ENCODE data around the gene CLINT1. TPM values are rescaled to one million over a fixed set of nuclear protein-coding genes. Genes with fewer than 3 reads are reported as not detected.

CLINT1 gene
- total RNA-seq, 1 experiment from 2014 or later, result 214 TPM

GRCh38 chr5:157767689-157768088 lies 91.3 kb downstream of the CLINT1 start:
- Mint-ChIP-seq H3K27me3 (ENCODE audit: unreplicated experiment) (no peaks in the 10 kb centered on the region), H3K9me3 (ENCODE audit: low read depth, unreplicated experiment) (no peaks in the 10 kb centered on the region), H3K36me3 (ENCODE audit: insufficient read depth, unreplicated experiment) (peaks cover 6% of the 10 kb centered on the region), H3K4me1 (ENCODE audit: low read depth, unreplicated experiment) (peaks cover 8% of the 10 kb centered on the region), H3K4me3 (ENCODE audit: low read depth, unreplicated experiment) (no peak overlapping the region), H3K27ac (ENCODE audit: unreplicated experiment) (no peak overlapping the region)
- no TSS peak for BruUV-seq (replicated peaks)
- intact Hi-C loops (cut with micrococcal nuclease; ENCODE audit: unreplicated experiment), result loop anchor here (10.0 kb wide), 1 partner anchor 407 kb away; no protein-coding TSS in a partner anchor
- TF ChIP-seq, protein P1, sequence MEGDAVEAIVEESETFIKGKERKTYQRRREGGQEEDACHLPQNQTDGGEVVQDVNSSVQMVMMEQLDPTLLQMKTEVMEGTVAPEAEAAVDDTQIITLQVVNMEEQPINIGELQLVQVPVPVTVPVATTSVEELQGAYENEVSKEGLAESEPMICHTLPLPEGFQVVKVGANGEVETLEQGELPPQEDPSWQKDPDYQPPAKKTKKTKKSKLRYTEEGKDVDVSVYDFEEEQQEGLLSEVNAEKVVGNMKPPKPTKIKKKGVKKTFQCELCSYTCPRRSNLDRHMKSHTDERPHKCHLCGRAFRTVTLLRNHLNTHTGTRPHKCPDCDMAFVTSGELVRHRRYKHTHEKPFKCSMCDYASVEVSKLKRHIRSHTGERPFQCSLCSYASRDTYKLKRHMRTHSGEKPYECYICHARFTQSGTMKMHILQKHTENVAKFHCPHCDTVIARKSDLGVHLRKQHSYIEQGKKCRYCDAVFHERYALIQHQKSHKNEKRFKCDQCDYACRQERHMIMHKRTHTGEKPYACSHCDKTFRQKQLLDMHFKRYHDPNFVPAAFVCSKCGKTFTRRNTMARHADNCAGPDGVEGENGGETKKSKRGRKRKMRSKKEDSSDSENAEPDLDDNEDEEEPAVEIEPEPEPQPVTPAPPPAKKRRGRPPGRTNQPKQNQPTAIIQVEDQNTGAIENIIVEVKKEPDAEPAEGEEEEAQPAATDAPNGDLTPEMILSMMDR (IDR thresholded peaks at IDR 0.05; ENCODE audit: unreplicated experiment), result no peak
- no peak for DNase-seq
- CTCF ChIA-PET, result interaction anchor here (0.6 kb wide), 1 partner anchor 74 kb away, joined by 3 read pairs; no protein-coding TSS in a partner anchor

GRCh38 chr5:157766902-157767301 lies 92.0 kb downstream of the CLINT1 start:
- H3K9me3 Mint-ChIP-seq (ENCODE audit: low read depth, unreplicated experiment), result no peaks in the 10 kb centered on the region
- no peak overlapping the region for H3K27ac Mint-ChIP-seq (ENCODE audit: unreplicated experiment)
- DNase-seq, result no peak
- peaks cover 8% of the 10 kb centered on the region for H3K4me1 Mint-ChIP-seq (ENCODE audit: low read depth, unreplicated experiment)
- H3K27me3 Mint-ChIP-seq (ENCODE audit: unreplicated experiment), result no peaks in the 10 kb centered on the region
- intact Hi-C loops (cut with micrococcal nuclease; ENCODE audit: unreplicated experiment), result loop anchor here (10.0 kb wide), 1 partner anchor 408 kb away; no protein-coding TSS in a partner anchor
- TF ChIP-seq, protein P1 (IDR thresholded peaks at IDR 0.05; ENCODE audit: unreplicated experiment), result no peak
- no TSS peak for BruUV-seq (replicated peaks)
- CTCF ChIA-PET, result no interaction called here
- H3K4me3 Mint-ChIP-seq (ENCODE audit: low read depth, unreplicated experiment), result no peak overlapping the region
- peaks cover 6% of the 10 kb centered on the region for H3K36me3 Mint-ChIP-seq (ENCODE audit: insufficient read depth, unreplicated experiment)

GRCh38 chr5:157766442-157766841 lies 92.5 kb downstream of the CLINT1 start:
- H3K4me1 Mint-ChIP-seq (ENCODE audit: low read depth, unreplicated experiment), result peaks cover 8% of the 10 kb centered on the region
- H3K27me3 Mint-ChIP-seq (ENCODE audit: unreplicated experiment), result no peaks in the 10 kb centered on the region
- CTCF ChIA-PET, result no interaction called here
- intact Hi-C loops (cut with micrococcal nuclease; ENCODE audit: unreplicated experiment), result loop anchor here (10.0 kb wide), 1 partner anchor 408 kb away; no protein-coding TSS in a partner anchor
- H3K36me3 Mint-ChIP-seq (ENCODE audit: insufficient read depth, unreplicated experiment), result peaks cover 6% of the 10 kb centered on the region
- H3K27ac Mint-ChIP-seq (ENCODE audit: unreplicated experiment), result no peak overlapping the region
- H3K4me3 Mint-ChIP-seq (ENCODE audit: low read depth, unreplicated experiment), result no peak overlapping the region
- TF ChIP-seq, protein P1 (IDR thresholded peaks at IDR 0.05; ENCODE audit: unreplicated experiment), result no peak
- no peak for DNase-seq
- no TSS peak for BruUV-seq (replicated peaks)
- H3K9me3 Mint-ChIP-seq (ENCODE audit: low read depth, unreplicated experiment), result no peaks in the 10 kb centered on the region

DNA sequence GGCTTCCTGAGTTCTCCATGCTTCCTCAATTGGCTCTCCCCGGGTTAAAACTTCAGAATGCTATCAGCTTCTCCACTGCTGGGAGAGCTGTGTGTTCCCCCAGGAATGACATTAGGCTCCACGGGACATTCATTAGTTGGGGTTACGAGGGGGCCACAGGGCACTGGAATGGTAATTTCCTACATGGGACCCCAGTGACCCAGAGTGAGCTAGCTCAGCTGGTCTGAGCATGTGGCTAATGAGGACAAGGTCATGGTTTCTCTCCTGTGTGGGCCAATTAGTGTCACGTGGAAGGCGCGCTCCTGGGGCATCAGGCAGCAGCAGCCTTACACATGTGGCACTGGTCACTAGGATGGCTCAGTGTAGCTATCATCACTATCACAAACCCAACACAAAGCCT lies 94.4 kb downstream of the CLINT1 start:
- H3K36me3 Mint-ChIP-seq (ENCODE audit: insufficient read depth, unreplicated experiment), result peaks cover 6% of the 10 kb centered on the region
- no peaks in the 10 kb centered on the region for H3K9me3 Mint-ChIP-seq (ENCODE audit: low read depth, unreplicated experiment)
- no peak overlapping the region for H3K4me3 Mint-ChIP-seq (ENCODE audit: low read depth, unreplicated experiment)
- H3K27me3 Mint-ChIP-seq (ENCODE audit: unreplicated experiment), result no peaks in the 10 kb centered on the region
- H3K27ac Mint-ChIP-seq (ENCODE audit: unreplicated experiment), result no peak overlapping the region
- H3K4me1 Mint-ChIP-seq (ENCODE audit: low read depth, unreplicated experiment), result peaks cover 8% of the 10 kb centered on the region
- DNase-seq, result no peak
- intact Hi-C loops (cut with micrococcal nuclease; ENCODE audit: unreplicated experiment), result loop anchor here (5.0 to 10.0 kb wide), 2 partner anchors 410 to 928 kb away; no protein-coding TSS in a partner anchor
- TF ChIP-seq, protein P1 (IDR thresholded peaks at IDR 0.05; ENCODE audit: unreplicated experiment), result no peak
- CTCF ChIA-PET, result interaction anchor here (0.6 kb wide), 1 partner anchor 312 kb away, joined by 3 read pairs; no protein-coding TSS in a partner anchor
- BruUV-seq (replicated peaks), result no TSS peak
